ENCODE results near the gene NT5C3B. TPM values are rescaled to one million over a fixed set of nuclear protein-coding genes. Genes with fewer than 3 reads are reported as not detected.

NT5C3B gene
- total and polyA plus RNA-seq, 4 donors = 34.9 to 68.5 (median 37.9) TPM

DNA sequence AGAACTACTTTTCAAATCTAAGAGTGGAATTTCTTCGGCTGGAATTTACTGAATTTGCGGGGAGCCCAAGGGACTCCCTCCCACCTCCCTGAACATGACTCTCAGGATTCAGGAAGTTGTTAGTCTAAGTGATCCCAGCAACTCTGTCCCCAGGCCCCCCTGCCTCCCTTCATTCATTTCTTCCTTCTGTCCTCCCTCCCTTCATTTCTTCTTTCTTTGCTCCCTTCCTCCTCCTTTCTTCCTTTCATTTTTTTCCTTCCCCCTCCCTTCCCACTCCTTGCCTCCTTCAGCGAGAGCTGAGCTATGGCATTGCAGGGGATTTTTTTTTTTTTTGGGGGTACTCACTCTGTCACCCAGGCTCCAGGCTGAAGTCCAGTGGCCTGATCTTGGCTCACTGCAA lies 38.7 kb downstream of the NT5C3B start:
- Histone ChIP-seq H3K9me3 (ENCODE audit: control insufficient read depth in 4 of 4, insufficient read depth in 3 of 4, low read length in 3 of 4) (no peaks in the 10 kb centered on the region), H3K27ac (ENCODE audit: low read depth in 1 of 2, low read length in 1 of 2) (no peak overlapping the region), H3K4me1 (ENCODE audit: control insufficient read depth in 5 of 5, insufficient read depth in 5 of 5, low read length in 5 of 5) (peaks cover 5 to 28% (median 15%) of the 10 kb centered on the region in 5 donors), H3K4me3 (no peak overlapping the region), H3K9ac (ENCODE audit: insufficient read depth in 1 of 2, low read length in 2 of 2) (no peak overlapping the region), H3K27me3 (ENCODE audit: control insufficient read depth in 3 of 3, insufficient read depth in 3 of 3, low read length in 2 of 3) (no peaks in the 10 kb centered on the region), H3K36me3 (ENCODE audit: control insufficient read depth in 4 of 4, insufficient read depth in 4 of 4, low read length in 4 of 4) (no peaks in the 10 kb centered on the region)
- DNase-seq (no peak), ATAC-seq (ENCODE audit: insufficient read depth, low FRiP score) (no peak)
- WGBS, 2 donors = 82 to 85% methylated on average over 3 of the region's 3 CpGs
- no peak for TF ChIP-seq CTCF (IDR thresholded peaks at IDR 0.05; ENCODE audit: control extremely low read depth, extremely low read depth)

DNA sequence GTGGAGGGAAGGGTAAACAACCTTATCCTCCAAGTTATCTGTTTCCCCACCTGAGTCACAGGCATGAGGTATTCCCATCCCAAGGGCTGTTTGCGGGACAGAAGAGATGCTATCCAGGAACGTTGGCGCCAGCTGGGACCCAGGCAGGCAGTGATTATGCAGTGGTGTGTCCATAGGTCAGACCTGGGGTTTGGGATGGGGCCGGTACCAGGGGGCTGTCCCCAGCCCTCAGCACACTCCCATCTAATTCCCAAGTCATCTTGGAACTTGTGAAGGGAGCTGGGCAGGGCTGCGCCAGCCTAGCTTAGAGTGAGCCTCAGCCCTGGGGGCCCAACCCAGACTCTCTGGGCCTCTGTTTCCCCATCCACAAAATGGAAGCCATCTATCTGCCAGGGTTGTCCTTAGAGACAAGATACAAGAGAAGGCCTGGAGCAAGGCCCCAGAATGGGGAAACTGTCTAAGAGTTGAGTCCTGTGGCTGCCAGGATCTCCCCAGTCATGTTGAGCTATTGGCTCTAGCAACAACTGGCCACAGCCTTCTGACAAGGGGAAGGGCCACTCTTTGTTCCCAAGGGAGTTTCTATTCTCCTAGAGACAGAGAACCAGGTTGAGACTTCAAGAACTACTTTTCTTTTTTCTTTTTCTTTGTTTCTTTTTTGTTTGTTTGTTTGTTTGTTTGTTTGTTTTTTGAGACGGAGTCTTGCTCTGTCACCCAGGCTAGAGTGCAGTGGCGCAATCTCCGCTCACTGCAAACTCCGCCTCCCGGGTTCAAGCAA lies 39.7 kb downstream of the NT5C3B start:
- Histone ChIP-seq H3K9me3 (ENCODE audit: control insufficient read depth in 4 of 4, insufficient read depth in 3 of 4, low read length in 3 of 4) (no peaks in the 10 kb centered on the region), H3K9ac (ENCODE audit: insufficient read depth in 1 of 2, low read length in 2 of 2) (no peak overlapping the region), H3K27me3 (ENCODE audit: control insufficient read depth in 3 of 3, insufficient read depth in 3 of 3, low read length in 2 of 3) (no peaks in the 10 kb centered on the region), H3K27ac (ENCODE audit: low read depth in 1 of 2, low read length in 1 of 2) (no peak overlapping the region), H3K4me3 (no peak overlapping the region), H3K36me3 (ENCODE audit: control insufficient read depth in 4 of 4, insufficient read depth in 4 of 4, low read length in 4 of 4) (no peaks in the 10 kb centered on the region), H3K4me1 (ENCODE audit: control insufficient read depth in 5 of 5, insufficient read depth in 5 of 5, low read length in 5 of 5) (peaks cover 5 to 27% (median 22%) of the 10 kb centered on the region in 5 donors)
- 92 to 94% methylated on average over 10 of the region's 10 CpGs for WGBS, 2 donors
- no peak for DNase-seq
- TF ChIP-seq CTCF (IDR thresholded peaks at IDR 0.05; ENCODE audit: control extremely low read depth, extremely low read depth) = no peak
- ATAC-seq (ENCODE audit: insufficient read depth, low FRiP score) = no peak

- Histone ChIP-seq H3K27ac (ENCODE audit: low read depth in 1 of 2, low read length in 1 of 2) (peak overlapping the region in 1 of 2 donors; percentile 89), H3K27me3 (ENCODE audit: control insufficient read depth in 3 of 3, insufficient read depth in 3 of 3, low read length in 2 of 3) (no peaks in the 10 kb centered on the region), H3K9ac (ENCODE audit: insufficient read depth in 1 of 2, low read length in 2 of 2) (no peak overlapping the region), H3K9me3 (ENCODE audit: control insufficient read depth in 4 of 4, insufficient read depth in 3 of 4, low read length in 3 of 4) (no peaks in the 10 kb centered on the region), H3K36me3 (ENCODE audit: control insufficient read depth in 4 of 4, insufficient read depth in 4 of 4, low read length in 4 of 4) (no peaks in the 10 kb centered on the region), H3K4me3 (no peak overlapping the region), H3K4me1 (ENCODE audit: control insufficient read depth in 5 of 5, insufficient read depth in 5 of 5, low read length in 5 of 5) (peaks cover 5 to 22% (median 17%) of the 10 kb centered on the region in 5 donors)
- no peak for TF ChIP-seq CTCF (IDR thresholded peaks at IDR 0.05; ENCODE audit: control extremely low read depth, extremely low read depth)
- DNase-seq = no peak
- no peak for ATAC-seq (ENCODE audit: insufficient read depth, low FRiP score)
- 94 to 95% methylated on average over 5 of the region's 5 CpGs for WGBS, 2 donors
These were observed 41.5 kb downstream of the NT5C3B start for GRCh38 chr17:41794540-41794975.
